ENCODE results near the gene ATAT1.

Gene ATAT1

DNA sequence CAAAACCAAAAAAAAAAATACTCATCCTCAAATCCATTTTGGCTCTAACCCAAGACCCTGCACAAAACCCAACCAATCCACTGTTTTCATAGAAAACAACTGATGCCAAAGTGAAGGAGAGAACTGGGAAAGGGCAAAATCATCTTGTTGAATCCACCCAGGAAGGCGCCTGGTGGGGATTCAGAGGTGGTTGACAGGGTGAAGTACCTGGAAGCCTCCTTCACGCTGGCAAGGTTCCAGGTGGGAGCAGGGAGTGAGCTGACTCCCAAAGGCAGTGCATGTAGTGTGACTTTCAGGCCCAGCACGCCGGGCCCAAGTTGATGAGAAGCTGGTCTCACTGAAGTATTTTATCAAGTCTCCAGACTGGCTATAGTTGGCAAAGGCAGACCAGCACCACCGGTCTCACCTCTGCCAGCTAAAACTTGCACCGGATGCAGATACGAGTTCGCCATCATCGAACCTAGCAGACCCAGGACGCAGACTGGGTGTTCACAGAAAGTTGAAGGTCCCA, 26.2 kb upstream of the ATAT1 start:
- no peak for ATAC-seq
- TF ChIP-seq TOX (CRISPR knock-in tag; IDR thresholded peaks at IDR 0.05; ENCODE audit: borderline replicate concordance) (no peak), RARB (CRISPR knock-in tag; IDR thresholded peaks at IDR 0.05) (no peak), ZC3H10 (CRISPR knock-in tag; IDR thresholded peaks at IDR 0.05) (no peak), POU6F1 (CRISPR knock-in tag; IDR thresholded peaks at IDR 0.05; ENCODE audit: borderline replicate concordance, low read depth) (no peak)
- TF ChIP-seq, protein P1, sequence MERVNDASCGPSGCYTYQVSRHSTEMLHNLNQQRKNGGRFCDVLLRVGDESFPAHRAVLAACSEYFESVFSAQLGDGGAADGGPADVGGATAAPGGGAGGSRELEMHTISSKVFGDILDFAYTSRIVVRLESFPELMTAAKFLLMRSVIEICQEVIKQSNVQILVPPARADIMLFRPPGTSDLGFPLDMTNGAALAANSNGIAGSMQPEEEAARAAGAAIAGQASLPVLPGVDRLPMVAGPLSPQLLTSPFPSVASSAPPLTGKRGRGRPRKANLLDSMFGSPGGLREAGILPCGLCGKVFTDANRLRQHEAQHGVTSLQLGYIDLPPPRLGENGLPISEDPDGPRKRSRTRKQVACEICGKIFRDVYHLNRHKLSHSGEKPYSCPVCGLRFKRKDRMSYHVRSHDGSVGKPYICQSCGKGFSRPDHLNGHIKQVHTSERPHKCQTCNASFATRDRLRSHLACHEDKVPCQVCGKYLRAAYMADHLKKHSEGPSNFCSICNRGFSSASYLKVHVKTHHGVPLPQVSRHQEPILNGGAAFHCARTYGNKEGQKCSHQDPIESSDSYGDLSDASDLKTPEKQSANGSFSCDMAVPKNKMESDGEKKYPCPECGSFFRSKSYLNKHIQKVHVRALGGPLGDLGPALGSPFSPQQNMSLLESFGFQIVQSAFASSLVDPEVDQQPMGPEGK (CRISPR knock-in tag; IDR thresholded peaks at IDR 0.05; ENCODE audit: borderline replicate concordance), result no peak

DNA sequence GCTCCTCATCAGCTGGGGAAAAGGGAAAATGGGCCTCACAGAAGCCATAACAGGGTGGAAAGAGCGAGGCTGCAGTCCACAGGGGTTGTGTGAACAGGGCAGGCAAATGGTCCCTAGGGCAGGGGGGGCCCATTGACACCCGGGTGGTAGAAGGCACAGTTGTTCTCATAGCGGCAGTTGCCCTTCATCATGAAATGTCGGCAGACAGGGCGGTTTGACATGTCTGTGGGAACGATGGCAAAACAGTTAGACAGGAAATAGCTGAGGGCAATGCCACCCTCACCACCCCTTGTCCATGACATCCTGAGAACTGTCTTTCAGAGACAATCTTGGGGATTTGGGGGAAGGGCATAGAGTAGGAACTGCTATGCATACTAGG, 25.2 kb upstream of the ATAT1 start:
- TF ChIP-seq OSR1 (CRISPR knock-in tag; IDR thresholded peaks at IDR 0.05) (no peak), ZNF70 (CRISPR knock-in tag; IDR thresholded peaks at IDR 0.05) (no peak), ZFP30 (CRISPR knock-in tag; IDR thresholded peaks at IDR 0.05) (no peak), ZC3H10 (CRISPR knock-in tag; IDR thresholded peaks at IDR 0.05) (no peak), PPARA (CRISPR knock-in tag; IDR thresholded peaks at IDR 0.05; ENCODE audit: borderline replicate concordance) (no peak), GLIS3 (CRISPR knock-in tag; IDR thresholded peaks at IDR 0.05) (no peak), RARB (CRISPR knock-in tag; IDR thresholded peaks at IDR 0.05) (no peak)
- no peak for ATAC-seq

- ATAC-seq, result no peak
- TF ChIP-seq OSR1 (CRISPR knock-in tag; IDR thresholded peaks at IDR 0.05) (no peak), CREB5 (CRISPR knock-in tag; IDR thresholded peaks at IDR 0.05; ENCODE audit: low read depth) (no peak), RARB (CRISPR knock-in tag; IDR thresholded peaks at IDR 0.05) (no peak), CSDC2 (CRISPR knock-in tag; IDR thresholded peaks at IDR 0.05) (no peak), CSRNP3 (CRISPR knock-in tag; IDR thresholded peaks at IDR 0.05) (no peak), ZFP30 (CRISPR knock-in tag; IDR thresholded peaks at IDR 0.05) (no peak), ESRRG (CRISPR knock-in tag; IDR thresholded peaks at IDR 0.05) (no peak), TCF4 (CRISPR knock-in tag; IDR thresholded peaks at IDR 0.05; ENCODE audit: borderline replicate concordance) (no peak), ZC3H10 (CRISPR knock-in tag; IDR thresholded peaks at IDR 0.05) (no peak), GLIS3 (CRISPR knock-in tag; IDR thresholded peaks at IDR 0.05) (no peak), BACH2 (CRISPR knock-in tag; IDR thresholded peaks at IDR 0.05; ENCODE audit: borderline replicate concordance) (no peak), ARNTL (CRISPR knock-in tag; IDR thresholded peaks at IDR 0.05; ENCODE audit: borderline replicate concordance, low read depth) (no peak), SNAI2 (CRISPR knock-in tag; IDR thresholded peaks at IDR 0.05) (no peak), ZNF8 (CRISPR knock-in tag; IDR thresholded peaks at IDR 0.05) (no peak), POU6F1 (CRISPR knock-in tag; IDR thresholded peaks at IDR 0.05; ENCODE audit: borderline replicate concordance, low read depth) (no peak), TOX (CRISPR knock-in tag; IDR thresholded peaks at IDR 0.05; ENCODE audit: borderline replicate concordance) (no peak), ISL1 (CRISPR knock-in tag; IDR thresholded peaks at IDR 0.05) (no peak), ZNF70 (CRISPR knock-in tag; IDR thresholded peaks at IDR 0.05) (no peak)
- TF ChIP-seq, protein P2, sequence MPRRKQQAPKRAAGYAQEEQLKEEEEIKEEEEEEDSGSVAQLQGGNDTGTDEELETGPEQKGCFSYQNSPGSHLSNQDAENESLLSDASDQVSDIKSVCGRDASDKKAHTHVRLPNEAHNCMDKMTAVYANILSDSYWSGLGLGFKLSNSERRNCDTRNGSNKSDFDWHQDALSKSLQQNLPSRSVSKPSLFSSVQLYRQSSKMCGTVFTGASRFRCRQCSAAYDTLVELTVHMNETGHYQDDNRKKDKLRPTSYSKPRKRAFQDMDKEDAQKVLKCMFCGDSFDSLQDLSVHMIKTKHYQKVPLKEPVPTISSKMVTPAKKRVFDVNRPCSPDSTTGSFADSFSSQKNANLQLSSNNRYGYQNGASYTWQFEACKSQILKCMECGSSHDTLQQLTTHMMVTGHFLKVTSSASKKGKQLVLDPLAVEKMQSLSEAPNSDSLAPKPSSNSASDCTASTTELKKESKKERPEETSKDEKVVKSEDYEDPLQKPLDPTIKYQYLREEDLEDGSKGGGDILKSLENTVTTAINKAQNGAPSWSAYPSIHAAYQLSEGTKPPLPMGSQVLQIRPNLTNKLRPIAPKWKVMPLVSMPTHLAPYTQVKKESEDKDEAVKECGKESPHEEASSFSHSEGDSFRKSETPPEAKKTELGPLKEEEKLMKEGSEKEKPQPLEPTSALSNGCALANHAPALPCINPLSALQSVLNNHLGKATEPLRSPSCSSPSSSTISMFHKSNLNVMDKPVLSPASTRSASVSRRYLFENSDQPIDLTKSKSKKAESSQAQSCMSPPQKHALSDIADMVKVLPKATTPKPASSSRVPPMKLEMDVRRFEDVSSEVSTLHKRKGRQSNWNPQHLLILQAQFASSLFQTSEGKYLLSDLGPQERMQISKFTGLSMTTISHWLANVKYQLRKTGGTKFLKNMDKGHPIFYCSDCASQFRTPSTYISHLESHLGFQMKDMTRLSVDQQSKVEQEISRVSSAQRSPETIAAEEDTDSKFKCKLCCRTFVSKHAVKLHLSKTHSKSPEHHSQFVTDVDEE (CRISPR knock-in tag; IDR thresholded peaks at IDR 0.05), result no peak
- TF ChIP-seq, protein P1 (CRISPR knock-in tag; IDR thresholded peaks at IDR 0.05; ENCODE audit: borderline replicate concordance), result no peak
These were observed 24.6 kb upstream of the ATAT1 start for GRCh38 chr6:30601815-30602641.
